ENCODE measurements around the gene DGKI. TPM values are rescaled to one million over a fixed set of nuclear protein-coding genes. Genes with fewer than 3 reads are reported as not detected.

Gene DGKI
- total RNA-seq, 1 donor from 2014 or later: 5.5 TPM

- Histone ChIP-seq H3K4me2 (no peak overlapping the region), H3K4me1 (peaks cover 3% of the 10 kb centered on the region), H2AFZ (replicated peaks) (no peak overlapping the region), H3K79me2 (ENCODE audit: low read depth) (no peaks in the 10 kb centered on the region), H3K27me3 (no peaks in the 10 kb centered on the region), H3K4me3 (no peak overlapping the region), H4K20me1 (ENCODE audit: low read depth) (no peaks in the 10 kb centered on the region), H3F3A (ENCODE audit: low read depth) (no peaks in the 10 kb centered on the region), H3K36me3 (no peaks in the 10 kb centered on the region), H3K9me3 (ENCODE audit: low read depth) (no peaks in the 10 kb centered on the region), H3K9ac (no peak overlapping the region), H3K27ac (no peak overlapping the region)
- peaks cover 3% of the 10 kb centered on the region for H3K9me3 Mint-ChIP-seq
- no peaks in the 10 kb centered on the region for H3K36me3 Mint-ChIP-seq
- TF ChIP-seq EZH2phosphoT487 (IDR thresholded peaks at IDR 0.05) (no peak), CTCF (IDR thresholded peaks at IDR 0.05) (no peak), EZH2 (IDR thresholded peaks at IDR 0.05) (no peak)
- no peak overlapping the region for H3K4me3 Mint-ChIP-seq
- DNase-seq (ENCODE audit: low spot score): no peak
- no peaks in the 10 kb centered on the region for H3K27me3 Mint-ChIP-seq (ENCODE audit: insufficient read depth, low read depth)
- H3K4me1 Mint-ChIP-seq: peaks cover 8% of the 10 kb centered on the region
- H3K27ac Mint-ChIP-seq: no peak overlapping the region
These were observed 75.5 kb downstream of the DGKI start for GRCh38 chr7:137771273-137771672.

GRCh38 chr7:137768366-137768765 is 78.4 kb downstream of the DGKI start:
- no peaks in the 10 kb centered on the region for H3K9me3 ChIP-seq (ENCODE audit: low read depth)
- no peak overlapping the region for H3K4me3 Mint-ChIP-seq
- peaks cover 9% of the 10 kb centered on the region for H3K4me1 Mint-ChIP-seq
- H3F3A ChIP-seq (ENCODE audit: low read depth): no peaks in the 10 kb centered on the region
- no peaks in the 10 kb centered on the region for H3K27me3 ChIP-seq
- H3K9ac ChIP-seq: no peak overlapping the region
- TF ChIP-seq EZH2phosphoT487 (IDR thresholded peaks at IDR 0.05) (no peak), CTCF (IDR thresholded peaks at IDR 0.05) (no peak)
- H3K4me2 ChIP-seq: no peak overlapping the region
- no peaks in the 10 kb centered on the region for H3K36me3 ChIP-seq
- peaks cover 3% of the 10 kb centered on the region for H3K4me1 ChIP-seq
- no peak overlapping the region for H3K4me3 ChIP-seq
- no peak overlapping the region for H3K27ac Mint-ChIP-seq
- no peaks in the 10 kb centered on the region for H4K20me1 ChIP-seq (ENCODE audit: low read depth)
- no peak overlapping the region for H3K27ac ChIP-seq
- peak overlapping the region; percentile 53 for H2AFZ ChIP-seq (replicated peaks)
- DNase-seq (ENCODE audit: low spot score): no peak
- H3K9me3 Mint-ChIP-seq: peaks cover 3% of the 10 kb centered on the region
- no peaks in the 10 kb centered on the region for H3K27me3 Mint-ChIP-seq (ENCODE audit: insufficient read depth, low read depth)
- no peaks in the 10 kb centered on the region for H3K36me3 Mint-ChIP-seq
- no peaks in the 10 kb centered on the region for H3K79me2 ChIP-seq (ENCODE audit: low read depth)

- H3K4me1 ChIP-seq: peaks cover 22% of the 10 kb centered on the region
- no peaks in the 10 kb centered on the region for H3K79me2 ChIP-seq (ENCODE audit: low read depth)
- H3K27ac Mint-ChIP-seq: no peak overlapping the region
- H3K9me3 Mint-ChIP-seq: peaks cover 11% of the 10 kb centered on the region
- TF ChIP-seq EZH2phosphoT487 (IDR thresholded peaks at IDR 0.05): no peak
- no peak overlapping the region for H3K27ac ChIP-seq
- peaks cover 3% of the 10 kb centered on the region for H3K27me3 Mint-ChIP-seq (ENCODE audit: insufficient read depth, low read depth)
- H3K36me3 ChIP-seq: no peaks in the 10 kb centered on the region
- H3K4me3 Mint-ChIP-seq: no peak overlapping the region
- H3K27me3 ChIP-seq: no peaks in the 10 kb centered on the region
- peaks cover 9% of the 10 kb centered on the region for H3K36me3 Mint-ChIP-seq
- peaks cover 22% of the 10 kb centered on the region for H3K4me1 Mint-ChIP-seq
- H3F3A ChIP-seq (ENCODE audit: low read depth): peaks cover 29% of the 10 kb centered on the region
- H2AFZ ChIP-seq (replicated peaks): no peak overlapping the region
- no peak for DNase-seq (ENCODE audit: low spot score)
- no peak overlapping the region for H3K4me2 ChIP-seq
- no peaks in the 10 kb centered on the region for H3K9me3 ChIP-seq (ENCODE audit: low read depth)
- H3K9ac ChIP-seq: no peak overlapping the region
- no peak overlapping the region for H3K4me3 ChIP-seq
- H4K20me1 ChIP-seq (ENCODE audit: low read depth): no peaks in the 10 kb centered on the region
These were observed 84.4 kb downstream of the DGKI start for GRCh38 chr7:137762334-137762733.

GRCh38 chr7:137760111-137760510 is 86.7 kb downstream of the DGKI start:
- H3K27ac Mint-ChIP-seq: peak overlapping the region; percentile 58

More at GRCh38 chr7:137760111-137760510, 86.7 kb downstream of the DGKI start:
- Mint-ChIP-seq H3K9me3 (peaks cover 11% of the 10 kb centered on the region), H3K36me3 (peaks cover 9% of the 10 kb centered on the region), H3K27me3 (ENCODE audit: insufficient read depth, low read depth) (peaks cover 4% of the 10 kb centered on the region), H3K4me3 (no peak overlapping the region), H3K4me1 (peaks cover 43% of the 10 kb centered on the region)
- peaks cover 33% of the 10 kb centered on the region for H3K4me1 ChIP-seq
- peak; percentile 86 for DNase-seq (ENCODE audit: low spot score)
- no peak for TF ChIP-seq CTCF (IDR thresholded peaks at IDR 0.05)
- no peak for TF ChIP-seq EZH2phosphoT487 (IDR thresholded peaks at IDR 0.05)
- TF ChIP-seq EZH2 (IDR thresholded peaks at IDR 0.05): no peak
- peak overlapping the region; percentile 63 for H3K4me2 ChIP-seq
- peak overlapping the region; percentile 10 for H3K4me3 ChIP-seq
- H3K79me2 ChIP-seq (ENCODE audit: low read depth): no peaks in the 10 kb centered on the region
- H2AFZ ChIP-seq (replicated peaks): peak overlapping the region; percentile 61
- H3K9me3 ChIP-seq (ENCODE audit: low read depth): no peaks in the 10 kb centered on the region
- H3F3A ChIP-seq (ENCODE audit: low read depth): peaks cover 29% of the 10 kb centered on the region
- H4K20me1 ChIP-seq (ENCODE audit: low read depth): no peaks in the 10 kb centered on the region
- H3K27me3 ChIP-seq: no peaks in the 10 kb centered on the region
- no peak overlapping the region for H3K9ac ChIP-seq
- H3K27ac ChIP-seq: peak overlapping the region; percentile 82
- H3K36me3 ChIP-seq: no peaks in the 10 kb centered on the region

All from neural progenitor cell (in vitro differentiated cells).